GM18511 (cell line): ENCODE measurements around the gene FCMR.

Experiments used
- ATAC-seq: cut with Tn5 transposase; IDR thresholded peaks from one replicate; pipeline ENCODE4 v1.9.1; 2021; ENCODE audit warnings: mild to moderate bottlenecking, moderate library complexity; ENCODE audit not compliant: unreplicated experiment

FCMR gene

DNA sequence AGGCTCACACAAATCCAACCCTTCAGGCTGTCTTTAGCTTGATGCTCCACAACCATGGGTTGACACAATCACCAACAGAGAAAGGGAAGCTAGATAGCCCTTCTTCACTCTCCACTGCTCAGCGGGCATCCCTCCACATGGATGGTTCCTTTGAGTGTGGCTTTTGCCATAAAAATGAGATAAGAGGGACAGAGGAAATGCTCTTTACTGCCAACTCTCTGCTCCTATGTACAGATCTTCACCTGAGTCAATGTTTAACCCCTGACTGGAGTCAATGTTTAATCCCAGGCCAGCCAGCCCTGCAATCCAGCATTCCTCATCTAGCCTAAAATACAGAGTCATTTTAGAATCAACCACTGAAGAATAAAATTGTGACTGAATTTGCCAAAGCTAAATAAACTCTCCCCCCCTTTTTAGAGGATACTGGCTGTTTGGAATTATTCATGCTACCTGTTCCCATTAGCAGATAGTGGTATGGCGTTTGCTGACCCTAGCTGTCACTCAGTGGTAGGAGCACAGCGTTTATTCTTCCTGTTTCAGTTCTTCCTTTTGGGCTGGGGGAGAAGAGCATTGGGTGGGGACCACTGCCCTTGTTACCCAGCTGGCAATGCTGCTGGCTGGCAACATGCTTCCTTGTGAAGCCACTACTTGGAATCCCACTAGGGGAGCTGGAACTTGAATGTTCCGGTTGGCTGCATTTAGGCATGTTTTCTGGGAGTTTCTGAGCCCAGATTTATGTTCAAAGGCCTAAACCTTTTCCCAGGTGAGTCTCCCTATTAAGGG lies 29.8 kb upstream of the FCMR start:
- ATAC-seq: peak; percentile 51

DNA sequence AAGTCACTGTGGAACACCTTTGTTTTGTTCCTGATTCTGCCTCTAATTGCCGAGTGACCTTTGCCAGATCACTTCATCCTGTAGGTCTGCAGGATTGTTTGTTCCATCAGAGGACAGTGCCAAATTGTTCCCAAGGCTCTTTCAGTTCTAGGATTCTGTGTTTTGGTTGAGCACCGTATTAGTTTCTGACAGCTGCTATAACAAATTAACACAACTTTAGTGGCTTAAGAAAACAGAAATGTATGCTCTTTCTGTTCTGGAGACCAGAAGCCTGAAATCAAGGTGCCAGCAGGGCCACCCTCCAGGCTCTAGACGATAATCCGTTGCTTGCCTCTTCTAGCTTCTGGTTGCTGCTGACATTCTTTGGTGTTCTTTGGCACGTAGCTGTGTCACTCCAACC lies 27.9 kb upstream of the FCMR start:
- ATAC-seq: no peak

DNA sequence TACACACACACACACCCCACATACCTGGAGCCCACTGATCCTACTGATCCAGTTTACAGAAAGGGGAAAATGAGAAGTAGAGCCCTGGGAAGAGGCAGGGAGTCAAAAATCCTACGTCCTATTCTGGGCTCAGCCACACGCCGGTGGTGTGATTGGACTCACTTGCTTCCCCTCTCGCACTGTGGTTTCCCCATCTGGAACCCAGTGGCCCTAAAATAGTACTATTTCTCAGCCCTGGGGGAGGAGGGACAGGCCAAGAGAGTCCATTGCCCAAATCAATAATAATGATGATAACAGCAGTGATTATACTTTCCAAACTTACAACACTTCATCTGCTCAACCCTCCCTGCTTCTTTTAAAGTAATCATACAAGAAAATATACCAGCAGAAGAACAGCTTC lies 27.5 kb upstream of the FCMR start:
- no peak for ATAC-seq

DNA sequence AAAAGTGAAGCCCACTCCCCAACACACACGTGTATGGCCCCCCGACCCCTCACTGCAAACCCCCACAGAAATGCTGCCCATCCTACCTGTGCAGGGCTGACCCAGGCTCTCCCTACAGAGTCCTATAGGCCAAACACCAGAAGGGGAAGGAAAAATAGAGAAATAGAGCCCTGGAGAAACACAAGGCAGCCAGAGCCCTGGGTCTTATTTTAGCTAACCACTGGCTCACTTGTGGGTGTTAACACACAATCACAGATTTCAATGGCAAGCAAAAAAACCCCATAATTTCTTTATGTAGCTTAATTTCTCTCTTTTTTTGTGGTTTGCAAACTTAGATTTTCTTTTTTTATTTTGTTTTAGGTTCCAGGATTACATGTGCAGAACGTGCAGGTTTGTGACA lies 25.5 kb upstream of the FCMR start:
- no peak for ATAC-seq

DNA sequence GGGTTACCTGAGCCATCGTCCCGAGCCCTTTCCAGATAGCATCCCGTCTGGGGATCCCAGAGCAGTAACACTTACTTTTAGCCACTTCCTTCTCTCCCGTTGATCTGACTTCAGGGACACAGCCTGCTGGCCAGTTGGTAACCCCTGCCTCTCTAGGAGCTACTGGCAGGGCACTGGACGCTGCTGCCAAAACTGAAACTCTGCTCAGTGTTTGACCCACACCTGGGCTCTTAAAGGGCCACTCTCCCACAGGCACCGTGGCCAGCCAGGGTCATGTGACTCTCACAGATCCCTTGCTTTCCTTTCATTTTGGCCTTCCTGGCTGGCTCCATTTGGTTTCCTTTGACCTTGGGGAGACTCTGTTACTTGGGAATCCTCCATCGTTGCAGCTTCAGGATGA lies 24.5 kb upstream of the FCMR start, which contains the start of gene PIGR:
Gene PIGR (minus strand): TSS at position 206 of the 400 bp plus-strand sequence. CDS start 5,935 bp downstream, outside the sequence.
- ATAC-seq: no peak

DNA sequence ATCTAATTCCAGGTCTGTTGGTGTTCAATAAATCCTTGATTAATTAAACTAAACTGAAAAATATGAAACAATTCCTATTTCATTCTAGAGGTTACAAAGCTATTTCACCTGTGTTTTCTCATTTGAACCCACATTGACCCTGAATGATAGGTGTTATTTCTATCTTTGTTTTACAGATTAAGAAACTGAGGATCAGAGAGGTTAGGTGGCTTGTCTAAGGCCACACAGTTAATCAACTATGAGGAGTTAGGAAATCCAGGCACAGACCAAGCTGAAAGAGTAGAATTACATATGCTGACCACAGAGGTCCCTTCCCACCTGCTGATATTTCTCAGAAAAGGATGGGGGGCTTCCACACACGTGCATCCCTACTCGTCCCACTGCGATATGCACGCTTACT lies 24.0 kb upstream of the FCMR start:
- ATAC-seq: no peak

DNA sequence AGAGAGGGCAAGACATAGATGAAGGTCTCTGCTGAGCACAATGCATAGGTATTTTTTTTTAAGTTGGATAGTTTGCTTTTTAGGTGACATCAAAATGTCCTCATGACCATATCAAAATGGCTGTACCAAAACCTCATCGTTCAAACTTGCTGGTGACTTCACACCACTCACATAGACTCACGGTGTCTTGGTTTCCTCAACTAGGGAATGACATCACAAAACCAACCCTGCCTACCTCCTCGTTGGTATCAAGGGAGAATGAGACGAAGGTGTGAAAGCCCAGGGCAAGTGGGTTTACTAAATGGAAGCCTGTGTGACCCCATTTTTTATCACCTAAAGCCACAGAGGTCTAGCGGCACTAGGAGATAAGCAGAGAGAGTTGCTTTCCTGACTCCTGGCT lies 23.0 kb upstream of the FCMR start:
- ATAC-seq: no peak

DNA sequence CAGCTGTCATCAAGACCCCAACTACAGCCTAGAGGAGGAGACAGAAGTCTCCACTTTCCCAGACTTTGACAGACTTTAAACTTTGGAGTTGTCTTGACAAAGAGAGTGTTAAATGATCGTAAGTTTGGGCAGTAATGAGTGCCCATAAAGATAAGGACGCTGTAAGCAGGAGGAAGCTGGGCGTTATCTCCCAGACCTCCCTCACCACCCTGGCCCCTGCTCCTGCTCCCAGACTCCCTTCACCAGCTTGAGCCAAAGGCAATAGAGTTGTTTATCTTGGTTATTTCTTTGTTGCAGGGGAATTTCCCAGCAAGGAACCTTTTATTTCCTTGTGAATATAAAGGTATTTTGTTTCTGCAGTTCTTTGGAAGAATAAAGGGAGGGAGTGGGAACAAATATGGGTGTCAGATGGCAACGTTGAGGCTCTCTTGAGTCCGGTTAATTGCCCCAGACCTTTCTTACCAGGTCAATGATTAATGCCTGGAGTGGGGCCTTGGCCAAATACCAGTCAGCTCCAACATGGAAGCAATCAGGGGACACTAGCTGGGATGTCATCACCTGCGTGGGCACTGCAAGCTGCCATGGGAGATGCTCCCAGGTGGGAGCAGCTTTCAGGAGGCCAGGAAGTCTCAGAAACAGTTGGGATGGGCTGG lies 20.2 kb upstream of the FCMR start:
- no peak for ATAC-seq

DNA sequence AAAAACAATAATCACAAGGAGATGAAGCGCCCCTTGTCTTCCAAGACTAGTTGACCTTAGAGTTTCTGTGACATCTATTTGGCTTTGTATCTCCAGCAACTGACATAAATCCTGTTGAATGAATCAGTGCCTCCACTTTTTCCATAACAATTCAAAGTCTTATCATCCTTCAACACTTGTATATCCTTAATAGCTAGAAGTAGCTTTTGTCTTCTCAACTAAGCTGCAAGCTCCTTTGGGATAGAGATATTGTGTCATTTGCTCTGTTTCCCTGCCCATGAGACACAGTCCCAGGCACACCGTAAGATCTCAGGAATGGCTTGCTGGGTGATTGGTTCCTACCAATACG lies 18.8 kb upstream of the FCMR start:
- ATAC-seq: no peak

DNA sequence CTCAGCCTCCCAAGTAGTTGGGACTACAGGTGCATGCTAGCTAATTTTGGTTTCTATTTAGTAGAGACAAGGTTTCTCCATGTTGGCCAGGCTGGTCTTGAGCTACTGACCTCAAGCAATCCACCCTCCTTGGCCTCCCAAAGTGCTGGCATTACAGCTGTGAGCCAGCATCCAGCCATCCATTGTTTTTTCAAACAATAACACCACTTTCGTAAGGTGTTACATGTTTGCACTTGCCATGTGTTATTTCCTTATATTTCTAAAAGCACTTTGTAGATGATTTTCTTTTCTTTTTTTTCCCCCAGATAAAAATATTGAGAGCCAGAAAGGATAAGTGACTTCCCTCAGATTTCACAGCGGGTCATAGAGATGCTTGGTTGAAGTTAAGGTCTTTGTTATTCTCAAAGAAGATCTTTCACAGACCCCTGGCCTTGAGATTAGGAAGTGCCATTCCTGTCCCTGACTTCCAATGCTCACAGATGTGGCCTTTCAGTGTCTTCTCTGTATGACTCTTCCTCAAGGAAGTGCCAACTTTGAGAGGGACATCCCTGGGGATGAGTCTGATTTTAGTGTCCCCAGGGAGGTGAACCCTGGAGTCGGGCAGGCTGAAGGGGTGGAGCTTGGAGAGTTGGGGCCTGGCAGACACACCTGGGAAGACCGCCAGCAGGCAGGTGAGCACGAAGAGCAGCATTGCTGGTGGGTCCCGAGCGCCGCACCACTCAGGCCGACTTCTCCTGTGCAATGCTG lies 18.3 kb upstream of the FCMR start:
- no peak for ATAC-seq

DNA sequence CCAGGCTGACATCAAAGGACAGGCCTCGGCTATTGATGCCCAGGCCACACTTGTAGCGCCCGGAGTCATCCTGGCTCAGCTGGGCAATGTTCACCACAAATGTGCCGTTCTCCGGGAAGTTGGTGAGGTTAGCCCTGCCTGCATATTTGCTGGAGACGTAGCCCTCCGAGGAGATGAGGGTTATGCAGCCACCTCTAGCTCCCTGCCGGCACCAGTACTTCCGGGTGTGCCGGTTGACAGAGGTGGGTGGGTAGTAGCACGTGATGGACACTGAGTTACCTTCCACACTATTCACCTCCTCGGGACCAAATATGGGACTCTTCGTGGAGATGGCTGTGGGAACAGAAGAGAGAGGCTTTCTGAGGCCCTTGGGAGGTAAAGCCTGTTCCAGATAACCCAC lies 17.4 kb upstream of the FCMR start:
- ATAC-seq: no peak

DNA sequence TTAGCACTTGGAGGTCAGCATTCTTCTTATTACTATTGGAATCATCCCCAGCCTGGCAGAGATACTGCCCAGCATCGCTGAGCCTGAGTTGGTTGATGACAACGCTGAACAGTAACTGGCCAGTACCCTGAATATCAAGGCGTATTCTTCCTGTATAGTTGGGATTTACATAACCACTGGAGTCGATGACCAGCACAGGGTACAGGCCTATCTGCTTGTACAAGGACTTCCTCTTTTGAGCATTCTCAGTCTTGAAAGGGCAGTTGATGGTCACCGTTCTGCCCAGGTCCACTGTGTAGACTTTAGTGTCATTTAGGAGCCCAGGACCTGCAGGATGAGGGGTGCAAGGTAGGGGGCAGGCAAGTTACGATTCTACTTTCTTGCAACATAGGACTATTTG lies 15.7 kb upstream of the FCMR start:
- ATAC-seq: no peak

DNA sequence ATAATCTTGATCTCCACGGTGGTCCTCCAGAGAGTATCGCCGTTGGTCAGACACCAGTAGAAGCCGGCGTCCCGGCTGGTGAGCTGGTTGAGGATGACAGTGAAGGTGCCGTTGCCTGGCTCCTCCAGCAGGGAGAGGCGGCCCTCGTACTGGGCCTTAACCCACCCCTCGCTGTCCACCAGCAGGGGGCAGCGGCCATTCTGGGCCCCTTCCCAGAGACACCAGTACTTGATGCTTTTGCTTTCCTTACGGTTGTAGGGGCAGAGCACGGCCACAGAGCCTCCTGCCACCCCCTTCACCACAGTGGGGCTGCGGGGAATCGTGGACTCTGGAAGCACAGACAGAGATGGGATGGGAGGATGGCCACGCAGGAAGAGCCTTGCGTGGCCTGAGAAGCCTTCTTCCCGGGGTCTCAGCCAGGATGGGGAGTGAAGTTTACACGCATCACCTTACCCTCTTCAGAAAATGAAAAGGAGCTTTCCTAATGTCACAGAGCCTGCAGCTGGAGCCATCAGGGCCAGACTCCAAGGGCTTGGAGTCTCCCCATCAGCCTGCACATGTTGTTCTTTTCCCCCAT lies 13.8 kb upstream of the FCMR start:
- ATAC-seq: no peak

DNA sequence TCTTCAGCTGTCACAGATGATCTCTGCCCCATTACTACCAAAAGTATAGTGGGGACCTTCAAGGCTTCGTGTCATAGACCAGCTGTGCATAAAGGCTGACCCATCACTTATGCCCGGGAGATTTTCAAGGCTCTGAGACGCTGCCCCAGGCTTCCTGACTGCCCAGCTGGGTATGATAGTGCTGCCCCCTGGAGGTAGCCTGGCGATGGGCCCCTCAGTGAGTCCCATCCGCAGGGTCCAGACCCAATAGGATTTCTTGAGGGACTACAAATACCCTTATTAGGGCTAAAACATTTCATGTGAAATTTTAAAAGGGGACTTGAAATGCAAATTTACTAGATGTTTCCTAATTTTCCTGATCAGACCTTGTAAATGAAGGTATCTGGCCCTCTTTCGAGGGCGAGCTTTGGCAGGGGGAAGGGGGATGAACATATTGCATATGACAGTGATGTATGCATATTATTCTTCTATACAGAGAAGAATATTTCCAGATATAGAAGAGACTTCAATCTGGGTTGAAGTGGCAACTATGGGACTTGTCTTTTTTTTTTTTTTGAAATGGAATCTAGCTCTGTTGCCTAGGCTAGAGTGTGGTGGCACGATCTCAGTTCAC lies 11.7 kb upstream of the FCMR start:
- ATAC-seq: no peak

DNA sequence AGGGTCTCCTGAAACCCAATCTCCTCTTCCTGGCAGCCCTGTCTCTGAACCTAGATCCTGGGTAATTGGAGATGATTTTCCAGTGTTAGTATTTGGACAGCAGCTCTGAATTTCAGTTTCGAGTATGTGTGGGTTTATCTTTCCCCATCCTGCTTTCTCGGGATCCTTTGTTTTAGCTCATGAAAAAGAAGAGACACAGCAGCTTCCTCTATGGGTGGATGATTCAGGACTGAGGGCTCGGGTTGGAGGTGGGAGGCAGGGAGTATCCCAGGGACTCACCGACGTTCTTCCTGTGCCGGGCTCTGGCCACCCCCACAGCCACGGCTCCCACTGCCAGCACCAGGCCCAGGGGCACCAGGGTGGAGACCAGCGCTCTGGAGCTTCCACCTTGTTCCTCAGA lies 10.4 kb upstream of the FCMR start:
- ATAC-seq: no peak

DNA sequence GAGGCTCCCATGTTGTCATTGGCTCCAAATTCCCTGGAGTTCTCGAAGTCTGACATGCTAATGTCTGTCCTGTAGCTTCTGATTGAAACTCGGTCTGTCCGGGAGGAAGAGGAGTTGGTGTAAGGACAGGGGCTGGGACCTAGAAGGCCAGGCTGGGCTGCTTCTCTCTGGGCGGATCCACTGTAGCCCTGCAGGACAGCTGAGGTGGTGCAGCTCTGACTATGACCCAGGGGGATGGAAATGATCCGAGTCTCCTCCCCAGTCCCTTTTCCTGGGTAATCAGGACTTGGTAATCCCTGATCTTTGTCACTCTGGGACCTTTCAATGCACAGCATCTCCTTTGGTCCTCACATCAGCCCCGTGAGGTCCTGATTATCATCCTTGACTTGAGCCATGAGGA lies 10.0 kb upstream of the FCMR start:
- ATAC-seq: no peak

DNA sequence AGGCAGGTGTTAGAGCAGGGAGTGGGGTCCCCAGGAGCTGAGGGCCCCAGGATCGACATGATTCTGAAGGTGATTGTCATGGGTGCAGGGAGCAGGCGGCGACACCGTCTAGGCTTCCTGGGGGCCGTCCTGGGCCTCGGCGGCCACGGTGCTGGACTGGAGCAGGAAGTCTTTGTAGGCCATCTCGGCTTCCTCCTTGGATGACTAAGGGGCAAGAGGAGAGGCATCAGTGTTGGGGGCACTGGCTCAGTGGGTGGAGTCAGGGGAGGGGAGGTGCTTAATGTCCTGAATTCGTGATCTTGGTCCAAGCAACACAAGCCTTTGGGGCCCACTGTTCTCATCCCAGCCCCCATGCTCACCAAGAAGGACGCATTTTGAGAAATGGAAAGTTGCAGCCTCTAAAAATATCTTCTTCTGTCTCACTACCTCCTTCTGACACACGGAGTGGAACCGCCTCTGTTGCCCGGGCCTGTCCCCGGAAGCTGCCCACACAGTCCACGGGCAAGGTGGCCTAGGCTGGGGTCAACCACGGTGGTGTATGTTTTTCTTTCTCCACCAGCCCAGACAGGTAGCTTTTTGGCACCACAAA lies 8.6 kb upstream of the FCMR start:
- ATAC-seq: peak; percentile 84

DNA sequence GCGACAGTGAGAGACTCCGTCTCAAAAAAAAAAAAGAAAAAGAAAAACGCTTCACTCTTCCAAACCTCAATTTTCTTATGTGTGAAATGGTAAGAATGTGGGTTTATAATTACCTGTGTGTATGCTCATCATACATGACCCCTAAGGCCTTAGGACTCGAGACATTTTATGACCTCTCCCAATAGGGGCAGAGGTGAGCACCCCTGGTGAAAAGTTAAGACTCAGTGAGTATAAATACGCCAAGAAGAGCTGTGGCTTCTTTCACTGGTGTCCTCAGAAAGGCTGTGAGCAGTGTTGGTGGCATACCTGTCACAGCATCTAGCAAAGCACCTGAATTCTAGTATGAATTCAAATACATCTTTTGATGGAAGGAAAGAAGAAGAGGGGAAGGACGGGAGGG lies 7.8 kb upstream of the FCMR start:
- ATAC-seq: no peak

DNA sequence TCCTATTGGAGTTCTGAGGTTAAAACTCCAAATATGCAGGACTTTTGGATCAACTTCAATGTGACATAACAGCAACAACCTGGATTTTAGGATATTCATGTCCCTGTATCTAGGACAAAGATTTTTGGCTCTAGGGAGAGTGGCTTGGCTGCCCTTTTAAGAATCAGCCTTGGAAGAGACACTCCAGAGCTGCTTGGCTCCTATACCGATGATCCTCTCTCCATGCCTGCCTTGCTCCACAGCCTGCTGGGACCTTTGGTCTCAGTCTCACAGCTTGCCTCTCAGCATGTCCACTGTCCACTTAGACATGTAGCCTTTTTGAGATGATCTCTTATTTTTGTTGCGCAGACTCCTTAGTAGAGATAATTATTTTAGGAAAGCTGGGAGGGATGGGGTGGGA lies 4.5 kb upstream of the FCMR start:
- ATAC-seq: no peak

DNA sequence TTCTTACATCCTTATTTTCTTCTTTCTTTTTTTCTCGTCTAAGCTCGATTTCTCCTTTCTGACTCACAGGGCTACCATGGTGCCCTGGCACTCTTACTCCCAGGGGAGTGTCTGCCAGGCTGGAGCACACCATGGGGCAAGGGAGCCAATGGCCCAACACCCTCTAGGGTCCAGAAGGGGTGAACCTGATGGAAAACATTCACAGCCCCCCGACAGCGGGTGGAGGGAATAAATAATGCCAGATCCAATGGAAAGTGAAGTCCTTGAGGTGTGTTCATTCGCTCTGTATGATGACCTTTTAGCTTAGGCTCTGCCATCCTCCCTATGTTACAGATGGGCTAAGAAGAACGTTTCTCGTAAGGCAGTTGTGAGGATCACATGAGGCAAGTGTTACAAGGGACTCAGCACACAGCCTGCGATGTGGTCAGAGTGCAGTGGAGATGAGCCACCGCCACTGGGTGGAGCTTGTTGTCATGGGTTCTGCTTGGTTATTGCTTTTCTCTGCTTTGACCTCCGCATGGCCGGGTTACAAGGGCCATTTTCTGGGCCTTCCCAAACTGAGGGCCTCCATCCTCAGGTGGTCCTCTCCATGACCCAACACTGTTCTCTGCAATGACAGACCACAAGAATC lies 3.5 kb upstream of the FCMR start:
- peak; percentile 62 for ATAC-seq
